ENCODE measurements around the gene OBSCN. TPM values are rescaled to one million over a fixed set of nuclear protein-coding genes. Genes with fewer than 3 reads are reported as not detected.
A peak's percentile ranks its signal among the peaks of the same experiment; 100 is the strongest.

OBSCN gene
- total RNA-seq, 1 donor from 2014 or later: 74.1 TPM

- DNase-seq (ENCODE audit: low read depth): no peak
Observed at GRCh38 chr1:228368801-228369607, 161.2 kb downstream of the OBSCN start.

DNA sequence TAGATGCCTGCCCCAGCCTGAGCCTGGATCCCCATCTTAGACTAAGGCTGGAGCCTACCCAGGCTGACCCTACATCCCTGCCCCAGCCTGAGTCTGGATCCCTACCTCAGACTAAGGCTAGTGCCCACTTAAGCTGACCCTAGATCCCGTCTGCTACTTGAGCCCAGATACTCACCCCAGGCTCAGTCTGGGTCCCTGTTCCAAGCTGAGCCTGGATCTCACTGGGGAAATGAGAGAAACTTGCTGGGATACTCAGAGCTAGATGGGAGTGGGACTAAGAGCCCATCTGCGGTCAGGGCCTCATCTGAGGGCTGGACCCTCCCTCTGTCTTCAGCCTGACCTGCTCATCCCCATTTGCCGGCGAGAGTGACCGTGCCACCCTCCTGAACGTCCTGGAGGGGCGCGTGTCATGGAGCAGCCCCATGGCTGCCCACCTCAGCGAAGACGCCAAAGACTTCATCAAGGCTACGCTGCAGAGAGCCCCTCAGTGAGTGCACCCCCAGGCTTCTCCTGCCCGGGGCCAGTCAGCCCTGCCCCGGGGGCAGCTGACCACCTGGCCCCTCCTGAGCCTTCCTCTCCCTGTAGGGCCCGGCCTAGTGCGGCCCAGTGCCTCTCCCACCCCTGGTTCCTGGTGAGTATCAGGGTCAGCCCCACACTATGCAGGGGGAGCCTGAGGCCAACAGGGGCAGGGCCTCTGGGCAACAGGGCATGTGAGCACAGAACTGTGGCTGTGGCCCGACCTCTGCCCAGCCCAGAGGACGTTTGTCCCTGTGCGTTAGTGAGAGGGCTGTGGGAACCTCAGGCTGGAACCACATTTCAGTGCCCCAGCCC, 162.0 kb downstream of the OBSCN start:
- no peak for DNase-seq (ENCODE audit: low read depth)

- DNase-seq (ENCODE audit: low read depth): no peak
Observed at GRCh38 chr1:228370439-228370940, 162.6 kb downstream of the OBSCN start.

DNA sequence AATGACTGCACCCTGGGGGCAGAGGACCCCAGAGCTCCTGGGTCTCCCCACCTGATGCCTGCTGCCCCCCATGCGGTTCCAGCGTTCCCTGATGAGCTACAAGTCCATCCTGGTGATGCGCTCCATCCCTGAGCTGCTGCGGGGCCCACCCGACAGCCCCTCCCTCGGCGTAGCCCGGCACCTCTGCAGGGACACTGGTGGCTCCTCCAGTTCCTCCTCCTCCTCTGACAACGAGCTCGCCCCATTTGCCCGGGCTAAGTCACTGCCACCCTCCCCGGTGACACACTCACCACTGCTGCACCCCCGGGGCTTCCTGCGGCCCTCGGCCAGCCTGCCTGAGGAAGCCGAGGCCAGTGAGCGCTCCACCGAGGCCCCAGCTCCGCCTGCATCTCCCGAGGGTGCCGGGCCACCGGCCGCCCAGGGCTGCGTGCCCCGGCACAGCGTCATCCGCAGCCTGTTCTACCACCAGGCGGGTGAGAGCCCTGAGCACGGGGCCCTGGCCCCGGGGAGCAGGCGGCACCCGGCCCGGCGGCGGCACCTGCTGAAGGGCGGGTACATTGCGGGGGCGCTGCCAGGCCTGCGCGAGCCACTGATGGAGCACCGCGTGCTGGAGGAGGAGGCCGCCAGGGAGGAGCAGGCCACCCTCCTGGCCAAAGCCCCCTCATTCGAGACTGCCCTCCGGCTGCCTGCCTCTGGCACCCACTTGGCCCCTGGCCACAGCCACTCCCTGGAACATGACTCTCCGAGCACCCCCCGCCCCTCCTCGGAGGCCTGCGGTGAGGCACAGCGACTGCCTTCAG, 163.3 kb downstream of the OBSCN start:
- DNase-seq (ENCODE audit: low read depth): no peak

GRCh38 chr1:228371741-228372182, 163.9 kb downstream of the OBSCN start:
- no peak for DNase-seq (ENCODE audit: low read depth)

- DNase-seq (ENCODE audit: low read depth): peak; percentile 72
Observed at GRCh38 chr1:228372183-228373003, 164.5 kb downstream of the OBSCN start.

DNA sequence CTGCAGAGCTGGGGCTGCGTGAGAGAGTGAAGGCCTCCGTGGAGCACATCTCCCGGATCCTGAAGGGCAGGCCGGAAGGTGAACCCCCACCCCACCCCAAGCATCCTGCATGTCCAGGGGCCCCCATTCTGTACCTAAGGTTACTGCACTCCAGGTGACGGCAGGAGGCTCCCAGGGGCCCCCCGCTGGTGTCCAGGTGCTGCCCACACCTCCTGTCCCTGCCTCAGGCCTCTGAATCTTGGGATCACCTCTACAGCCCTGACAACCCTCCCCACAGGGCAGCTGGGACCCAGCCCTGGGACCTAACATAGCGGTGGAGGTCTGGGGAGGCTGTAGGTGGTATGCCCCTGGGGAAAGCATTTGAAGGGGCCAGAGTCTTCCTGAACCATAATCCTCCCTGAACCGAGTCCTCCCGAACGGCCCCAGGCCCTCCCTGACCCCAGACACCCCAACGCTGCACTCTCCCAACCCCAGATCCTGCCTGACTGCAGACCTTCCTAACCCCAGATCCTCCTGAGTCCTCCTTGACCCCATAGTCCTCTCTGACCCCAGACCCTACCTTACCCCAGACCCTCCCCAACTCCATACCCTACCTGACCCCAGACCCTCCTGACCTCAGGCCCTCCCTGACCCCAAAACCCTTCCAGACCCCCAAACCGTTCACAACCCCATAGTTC, 165.3 kb downstream of the OBSCN start:
- no peak for DNase-seq (ENCODE audit: low read depth)

GRCh38 chr1:228373681-228374571, 166.1 kb downstream of the OBSCN start:
- DNase-seq (ENCODE audit: low read depth): no peak

GRCh38 chr1:228374711-228375577, 167.1 kb downstream of the OBSCN start:
- DNase-seq (ENCODE audit: low read depth): peak; percentile 7

DNA sequence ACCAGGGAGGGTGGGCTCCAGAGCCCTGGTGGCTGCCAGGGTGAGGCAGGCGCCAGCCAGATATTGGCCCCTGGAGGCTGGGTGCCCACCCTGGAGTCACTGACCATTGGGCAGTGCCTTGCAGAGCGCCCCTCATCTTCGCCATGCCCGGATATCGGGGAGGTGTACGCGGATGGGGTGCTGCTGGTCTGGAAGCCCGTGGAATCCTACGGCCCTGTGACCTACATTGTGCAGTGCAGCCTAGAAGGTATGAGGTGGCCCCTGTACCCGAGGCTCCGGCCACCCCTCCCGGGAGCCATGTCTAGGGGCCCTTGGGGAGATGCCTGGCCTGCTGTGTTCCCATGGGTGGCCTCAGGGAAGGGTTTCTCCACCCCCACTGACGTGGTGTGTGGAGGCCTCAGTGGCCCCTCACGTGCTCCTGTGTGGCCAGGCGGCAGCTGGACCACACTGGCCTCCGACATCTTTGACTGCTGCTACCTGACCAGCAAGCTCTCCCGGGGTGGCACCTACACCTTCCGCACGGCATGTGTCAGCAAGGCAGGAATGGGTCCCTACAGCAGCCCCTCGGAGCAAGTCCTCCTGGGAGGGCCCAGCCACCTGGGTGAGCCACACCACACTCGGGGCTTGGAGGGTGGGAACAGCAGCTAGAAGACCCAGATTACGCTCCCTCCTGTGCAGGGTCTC, 167.9 kb downstream of the OBSCN start:
- no peak for DNase-seq (ENCODE audit: low read depth)

DNA sequence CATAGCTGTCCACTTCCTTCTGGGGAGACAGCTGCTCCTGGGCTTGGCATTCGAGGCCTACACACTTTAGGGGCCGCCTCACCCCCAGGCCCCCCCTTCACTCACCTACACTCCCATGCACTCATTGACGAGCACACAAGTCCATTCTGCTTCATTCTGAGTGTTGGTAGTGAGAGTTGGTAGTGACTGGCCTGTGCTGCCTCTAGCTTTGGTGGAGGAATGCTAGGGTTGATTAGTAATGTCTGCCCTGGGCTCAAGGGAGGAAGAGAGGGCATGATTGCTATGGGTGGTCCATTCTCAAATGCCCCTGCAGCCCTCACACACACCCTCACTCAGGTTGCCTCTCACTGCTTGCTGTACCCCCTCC, 168.4 kb downstream of the OBSCN start:
- DNase-seq (ENCODE audit: low read depth): no peak

- no peak for DNase-seq (ENCODE audit: low read depth)
Observed at GRCh38 chr1:228376651-228377631, 169.1 kb downstream of the OBSCN start.

GRCh38 chr1:228377664-228378089, 169.8 kb downstream of the OBSCN start:
- no peak for DNase-seq (ENCODE audit: low read depth)

GRCh38 chr1:228378090-228378872, 170.4 kb downstream of the OBSCN start:
- no peak for DNase-seq (ENCODE audit: low read depth)

DNA sequence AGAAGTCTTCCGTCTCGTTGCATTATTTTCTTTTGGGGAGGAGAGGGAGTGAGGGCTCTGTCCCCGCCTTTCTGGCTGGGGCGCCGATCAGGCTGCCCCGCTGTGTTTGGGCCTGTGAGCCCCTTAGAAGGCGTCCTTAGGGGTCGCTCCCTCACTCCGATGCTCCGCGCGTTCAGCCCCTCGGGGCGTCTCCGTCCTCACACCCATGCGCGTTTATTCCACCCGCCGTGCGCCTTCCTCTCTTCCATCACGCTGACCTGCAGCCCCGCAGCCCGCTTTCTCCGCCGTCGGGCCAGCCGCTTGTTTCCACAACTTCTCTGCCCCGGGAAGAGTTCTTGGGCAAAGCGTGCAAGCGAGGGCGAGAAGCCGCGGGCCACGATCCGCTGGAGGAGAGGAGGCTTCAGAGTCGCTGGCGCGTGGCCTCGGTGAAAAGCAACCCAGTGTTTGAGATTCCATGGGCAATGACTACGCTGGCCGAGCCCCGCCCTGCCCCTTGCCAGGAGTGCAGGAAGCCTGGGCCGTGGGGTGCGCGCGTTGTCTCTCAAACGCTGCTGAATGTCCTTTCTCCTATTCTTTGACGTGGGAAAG, 171.1 kb downstream of the OBSCN start:
- peak; percentile 26 for DNase-seq (ENCODE audit: low read depth)

Data from renal cortical epithelial cell (primary cell).